ENCODE results near the gene MT1E. TPM values are rescaled to one million over a fixed set of nuclear protein-coding genes. Genes with fewer than 3 reads are reported as not detected.

The MT1E gene
- total RNA-seq, 1 experiment from 2014 or later: 114 TPM

DNA sequence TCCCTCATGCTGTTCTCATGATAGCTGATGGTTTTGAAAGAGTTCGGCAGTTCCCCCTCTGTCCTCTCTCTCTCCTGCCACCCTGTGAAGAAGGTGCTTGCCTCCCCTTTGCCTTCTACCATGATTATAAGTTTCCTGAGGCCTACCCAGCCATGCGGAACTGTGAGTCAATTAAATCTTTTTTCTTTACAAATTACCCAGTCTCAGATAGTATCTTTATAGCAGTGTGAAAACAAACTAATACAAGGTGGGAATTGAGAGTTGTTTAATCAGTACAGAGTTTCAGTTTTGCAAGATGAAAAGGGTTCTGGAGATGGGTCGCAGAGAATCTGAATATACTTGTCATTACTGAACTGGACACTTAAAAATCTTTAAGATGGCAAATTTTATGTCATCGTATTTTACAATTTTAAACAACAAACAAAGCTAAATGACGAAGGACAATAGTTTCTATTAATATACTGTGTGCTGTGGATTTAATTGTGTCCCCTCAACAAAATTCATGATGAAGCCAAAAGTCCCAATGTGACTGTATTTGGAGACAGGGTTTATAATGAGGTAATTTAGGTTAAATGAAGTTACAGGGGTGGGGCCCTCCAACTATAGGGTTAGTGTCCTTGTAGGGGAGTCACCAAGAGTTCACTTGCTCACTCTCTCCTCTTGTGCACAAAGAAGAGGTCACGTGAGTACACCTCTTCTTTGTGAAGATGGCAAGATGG, 31.8 kb upstream of the MT1E start:
- Mint-ChIP-seq H3K36me3 (no peaks in the 10 kb centered on the region), H3K4me1 (peaks cover 13% of the 10 kb centered on the region), H3K4me3 (no peak overlapping the region), H3K27ac (no peak overlapping the region), H3K27me3 (ENCODE audit: low read depth) (peaks cover 62% of the 10 kb centered on the region), H3K9me3 (0 out of 2 replicates have a peak, but pooled peaks cover 3% of the 10 kb centered on the region)
- ATAC-seq (no peak), DNase-seq (ENCODE audit: low spot score) (no peak)
- ChIA-PET POLR2A (interaction anchor here (1.0 kb wide), 1 partner anchor 16 kb away, joined by 3 read pairs; no protein-coding TSS in a partner anchor), CTCF (interaction anchor here (2.2 kb wide), 1 partner anchor 108 kb away, joined by 8 read pairs; no protein-coding TSS in a partner anchor)
- TF ChIP-seq CBFB (CRISPR knock-in tag; IDR thresholded peaks at IDR 0.05; ENCODE audit: low read depth) (no peak), ZNF416 (CRISPR knock-in tag; IDR thresholded peaks at IDR 0.05) (no peak), ZNF219 (CRISPR knock-in tag; IDR thresholded peaks at IDR 0.05; ENCODE audit: borderline replicate concordance) (no peak), ZNF396 (CRISPR knock-in tag; IDR thresholded peaks at IDR 0.05; ENCODE audit: borderline replicate concordance) (no peak), JAZF1 (CRISPR knock-in tag; IDR thresholded peaks at IDR 0.05) (no peak), NFE2L1 (CRISPR knock-in tag; IDR thresholded peaks at IDR 0.05) (no peak), NR3C1 (CRISPR knock-in tag; conservative IDR thresholded peaks at IDR 0.05; ENCODE audit: low read depth) (no peak), HMGA2 (CRISPR knock-in tag; IDR thresholded peaks at IDR 0.05) (no peak)
- TF ChIP-seq, protein P1, sequence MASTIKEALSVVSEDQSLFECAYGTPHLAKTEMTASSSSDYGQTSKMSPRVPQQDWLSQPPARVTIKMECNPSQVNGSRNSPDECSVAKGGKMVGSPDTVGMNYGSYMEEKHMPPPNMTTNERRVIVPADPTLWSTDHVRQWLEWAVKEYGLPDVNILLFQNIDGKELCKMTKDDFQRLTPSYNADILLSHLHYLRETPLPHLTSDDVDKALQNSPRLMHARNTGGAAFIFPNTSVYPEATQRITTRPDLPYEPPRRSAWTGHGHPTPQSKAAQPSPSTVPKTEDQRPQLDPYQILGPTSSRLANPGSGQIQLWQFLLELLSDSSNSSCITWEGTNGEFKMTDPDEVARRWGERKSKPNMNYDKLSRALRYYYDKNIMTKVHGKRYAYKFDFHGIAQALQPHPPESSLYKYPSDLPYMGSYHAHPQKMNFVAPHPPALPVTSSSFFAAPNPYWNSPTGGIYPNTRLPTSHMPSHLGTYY (CRISPR knock-in tag; IDR thresholded peaks at IDR 0.05): no peak
- TF ChIP-seq, protein P2, sequence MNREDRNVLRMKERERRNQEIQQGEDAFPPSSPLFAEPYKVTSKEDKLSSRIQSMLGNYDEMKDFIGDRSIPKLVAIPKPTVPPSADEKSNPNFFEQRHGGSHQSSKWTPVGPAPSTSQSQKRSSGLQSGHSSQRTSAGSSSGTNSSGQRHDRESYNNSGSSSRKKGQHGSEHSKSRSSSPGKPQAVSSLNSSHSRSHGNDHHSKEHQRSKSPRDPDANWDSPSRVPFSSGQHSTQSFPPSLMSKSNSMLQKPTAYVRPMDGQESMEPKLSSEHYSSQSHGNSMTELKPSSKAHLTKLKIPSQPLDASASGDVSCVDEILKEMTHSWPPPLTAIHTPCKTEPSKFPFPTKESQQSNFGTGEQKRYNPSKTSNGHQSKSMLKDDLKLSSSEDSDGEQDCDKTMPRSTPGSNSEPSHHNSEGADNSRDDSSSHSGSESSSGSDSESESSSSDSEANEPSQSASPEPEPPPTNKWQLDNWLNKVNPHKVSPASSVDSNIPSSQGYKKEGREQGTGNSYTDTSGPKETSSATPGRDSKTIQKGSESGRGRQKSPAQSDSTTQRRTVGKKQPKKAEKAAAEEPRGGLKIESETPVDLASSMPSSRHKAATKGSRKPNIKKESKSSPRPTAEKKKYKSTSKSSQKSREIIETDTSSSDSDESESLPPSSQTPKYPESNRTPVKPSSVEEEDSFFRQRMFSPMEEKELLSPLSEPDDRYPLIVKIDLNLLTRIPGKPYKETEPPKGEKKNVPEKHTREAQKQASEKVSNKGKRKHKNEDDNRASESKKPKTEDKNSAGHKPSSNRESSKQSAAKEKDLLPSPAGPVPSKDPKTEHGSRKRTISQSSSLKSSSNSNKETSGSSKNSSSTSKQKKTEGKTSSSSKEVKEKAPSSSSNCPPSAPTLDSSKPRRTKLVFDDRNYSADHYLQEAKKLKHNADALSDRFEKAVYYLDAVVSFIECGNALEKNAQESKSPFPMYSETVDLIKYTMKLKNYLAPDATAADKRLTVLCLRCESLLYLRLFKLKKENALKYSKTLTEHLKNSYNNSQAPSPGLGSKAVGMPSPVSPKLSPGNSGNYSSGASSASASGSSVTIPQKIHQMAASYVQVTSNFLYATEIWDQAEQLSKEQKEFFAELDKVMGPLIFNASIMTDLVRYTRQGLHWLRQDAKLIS (CRISPR knock-in tag; IDR thresholded peaks at IDR 0.05; ENCODE audit: borderline replicate concordance): no peak
- TF ChIP-seq, protein P3, sequence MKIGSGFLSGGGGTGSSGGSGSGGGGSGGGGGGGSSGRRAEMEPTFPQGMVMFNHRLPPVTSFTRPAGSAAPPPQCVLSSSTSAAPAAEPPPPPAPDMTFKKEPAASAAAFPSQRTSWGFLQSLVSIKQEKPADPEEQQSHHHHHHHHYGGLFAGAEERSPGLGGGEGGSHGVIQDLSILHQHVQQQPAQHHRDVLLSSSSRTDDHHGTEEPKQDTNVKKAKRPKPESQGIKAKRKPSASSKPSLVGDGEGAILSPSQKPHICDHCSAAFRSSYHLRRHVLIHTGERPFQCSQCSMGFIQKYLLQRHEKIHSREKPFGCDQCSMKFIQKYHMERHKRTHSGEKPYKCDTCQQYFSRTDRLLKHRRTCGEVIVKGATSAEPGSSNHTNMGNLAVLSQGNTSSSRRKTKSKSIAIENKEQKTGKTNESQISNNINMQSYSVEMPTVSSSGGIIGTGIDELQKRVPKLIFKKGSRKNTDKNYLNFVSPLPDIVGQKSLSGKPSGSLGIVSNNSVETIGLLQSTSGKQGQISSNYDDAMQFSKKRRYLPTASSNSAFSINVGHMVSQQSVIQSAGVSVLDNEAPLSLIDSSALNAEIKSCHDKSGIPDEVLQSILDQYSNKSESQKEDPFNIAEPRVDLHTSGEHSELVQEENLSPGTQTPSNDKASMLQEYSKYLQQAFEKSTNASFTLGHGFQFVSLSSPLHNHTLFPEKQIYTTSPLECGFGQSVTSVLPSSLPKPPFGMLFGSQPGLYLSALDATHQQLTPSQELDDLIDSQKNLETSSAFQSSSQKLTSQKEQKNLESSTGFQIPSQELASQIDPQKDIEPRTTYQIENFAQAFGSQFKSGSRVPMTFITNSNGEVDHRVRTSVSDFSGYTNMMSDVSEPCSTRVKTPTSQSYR (CRISPR knock-in tag; IDR thresholded peaks at IDR 0.05): no peak
- TF ChIP-seq, protein P4, sequence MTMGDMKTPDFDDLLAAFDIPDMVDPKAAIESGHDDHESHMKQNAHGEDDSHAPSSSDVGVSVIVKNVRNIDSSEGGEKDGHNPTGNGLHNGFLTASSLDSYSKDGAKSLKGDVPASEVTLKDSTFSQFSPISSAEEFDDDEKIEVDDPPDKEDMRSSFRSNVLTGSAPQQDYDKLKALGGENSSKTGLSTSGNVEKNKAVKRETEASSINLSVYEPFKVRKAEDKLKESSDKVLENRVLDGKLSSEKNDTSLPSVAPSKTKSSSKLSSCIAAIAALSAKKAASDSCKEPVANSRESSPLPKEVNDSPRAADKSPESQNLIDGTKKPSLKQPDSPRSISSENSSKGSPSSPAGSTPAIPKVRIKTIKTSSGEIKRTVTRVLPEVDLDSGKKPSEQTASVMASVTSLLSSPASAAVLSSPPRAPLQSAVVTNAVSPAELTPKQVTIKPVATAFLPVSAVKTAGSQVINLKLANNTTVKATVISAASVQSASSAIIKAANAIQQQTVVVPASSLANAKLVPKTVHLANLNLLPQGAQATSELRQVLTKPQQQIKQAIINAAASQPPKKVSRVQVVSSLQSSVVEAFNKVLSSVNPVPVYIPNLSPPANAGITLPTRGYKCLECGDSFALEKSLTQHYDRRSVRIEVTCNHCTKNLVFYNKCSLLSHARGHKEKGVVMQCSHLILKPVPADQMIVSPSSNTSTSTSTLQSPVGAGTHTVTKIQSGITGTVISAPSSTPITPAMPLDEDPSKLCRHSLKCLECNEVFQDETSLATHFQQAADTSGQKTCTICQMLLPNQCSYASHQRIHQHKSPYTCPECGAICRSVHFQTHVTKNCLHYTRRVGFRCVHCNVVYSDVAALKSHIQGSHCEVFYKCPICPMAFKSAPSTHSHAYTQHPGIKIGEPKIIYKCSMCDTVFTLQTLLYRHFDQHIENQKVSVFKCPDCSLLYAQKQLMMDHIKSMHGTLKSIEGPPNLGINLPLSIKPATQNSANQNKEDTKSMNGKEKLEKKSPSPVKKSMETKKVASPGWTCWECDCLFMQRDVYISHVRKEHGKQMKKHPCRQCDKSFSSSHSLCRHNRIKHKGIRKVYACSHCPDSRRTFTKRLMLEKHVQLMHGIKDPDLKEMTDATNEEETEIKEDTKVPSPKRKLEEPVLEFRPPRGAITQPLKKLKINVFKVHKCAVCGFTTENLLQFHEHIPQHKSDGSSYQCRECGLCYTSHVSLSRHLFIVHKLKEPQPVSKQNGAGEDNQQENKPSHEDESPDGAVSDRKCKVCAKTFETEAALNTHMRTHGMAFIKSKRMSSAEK (CRISPR knock-in tag; IDR thresholded peaks at IDR 0.05; ENCODE audit: borderline replicate concordance): no peak
- TF ChIP-seq, protein P5, sequence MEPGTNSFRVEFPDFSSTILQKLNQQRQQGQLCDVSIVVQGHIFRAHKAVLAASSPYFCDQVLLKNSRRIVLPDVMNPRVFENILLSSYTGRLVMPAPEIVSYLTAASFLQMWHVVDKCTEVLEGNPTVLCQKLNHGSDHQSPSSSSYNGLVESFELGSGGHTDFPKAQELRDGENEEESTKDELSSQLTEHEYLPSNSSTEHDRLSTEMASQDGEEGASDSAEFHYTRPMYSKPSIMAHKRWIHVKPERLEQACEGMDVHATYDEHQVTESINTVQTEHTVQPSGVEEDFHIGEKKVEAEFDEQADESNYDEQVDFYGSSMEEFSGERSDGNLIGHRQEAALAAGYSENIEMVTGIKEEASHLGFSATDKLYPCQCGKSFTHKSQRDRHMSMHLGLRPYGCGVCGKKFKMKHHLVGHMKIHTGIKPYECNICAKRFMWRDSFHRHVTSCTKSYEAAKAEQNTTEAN (CRISPR knock-in tag; IDR thresholded peaks at IDR 0.05): no peak

Measured in WTC11 (cell line).